Neural cell (in vitro differentiated cells): ENCODE measurements around the gene DNAH3. TPM values are rescaled to one million over a fixed set of nuclear protein-coding genes. Genes with fewer than 3 reads are reported as not detected.

Source experiments
- H2AFZ ChIP-seq: fragments of 200-600, 300-800 bp; sonication (generic), shearing (Covaris generic); 2 replicates; pipeline ENCODE4 v1.6.0; 2014; ENCODE audit warnings: low read depth, mild to moderate bottlenecking, antibody characterized with exemption, low read length, moderate library complexity
- H3F3A ChIP-seq: fragments of 200-600 bp; shearing (Covaris generic); 2 replicates; pipeline ENCODE4 v1.6.1; 2016; ENCODE audit warnings: mild to moderate bottlenecking, moderate library complexity, mixed read lengths, antibody characterized with exemption, low read length; ENCODE audit not compliant: insufficient read depth, poor library complexity, severe bottlenecking
- H3K27ac ChIP-seq: fragments of 200-600, 300-800 bp; sonication (generic), shearing (Covaris generic); 2 replicates; pipeline ENCODE4 v1.5.1; 2014; ENCODE audit warnings: mild to moderate bottlenecking, low read length, moderate library complexity
- H3K27me3 ChIP-seq: fragments of 300-800, 200-600 bp; sonication (generic), shearing (Covaris generic); 2 replicates; pipeline ENCODE4 v1.6.0; 2014; ENCODE audit warnings: mild to moderate bottlenecking, low read depth, low read length, moderate library complexity; ENCODE audit not compliant: insufficient read depth
- H3K36me3 ChIP-seq: fragments of 300-800, 200-600 bp; sonication (generic), shearing (Covaris generic); 2 replicates; pipeline ENCODE4 v1.5.1; 2014; ENCODE audit warnings: mild to moderate bottlenecking, antibody characterized with exemption, low read length, moderate library complexity; ENCODE audit not compliant: insufficient read depth
- H3K4me2 ChIP-seq: fragments of 300-800, 200-600 bp; sonication (generic), shearing (Covaris generic); 2 replicates; pipeline ENCODE4 v1.6.0; 2014; ENCODE audit warnings: mild to moderate bottlenecking, low read length
- H3K4me3 ChIP-seq: fragments of 300-800, 200-600 bp; sonication (generic), shearing (Covaris generic); 2 replicates; pipeline ENCODE4 v1.5.1; 2014; ENCODE audit warnings: mild to moderate bottlenecking, low read length, moderate library complexity
- H3K79me2 ChIP-seq: fragments of 200-600 bp; shearing (Covaris generic); replicated peaks from 2 replicates; pipeline ENCODE4 v1.6.0; 2014; ENCODE audit warnings: mild to moderate bottlenecking, low read length, moderate library complexity; ENCODE audit not compliant: insufficient read depth
- H3K9ac ChIP-seq: fragments of 300-800, 200-600 bp; sonication (generic), shearing (Covaris generic); 2 replicates; pipeline ENCODE4 v1.6.1; 2016; ENCODE audit warnings: mild to moderate bottlenecking, low read length, mixed read lengths
- H3K9me2 ChIP-seq: fragments of 200-600 bp; shearing (Covaris generic); 2 replicates; pipeline ENCODE4 v1.6.1; 2016; ENCODE audit warnings: mild to moderate bottlenecking, low read length, mixed read lengths; ENCODE audit not compliant: insufficient read depth
- H3K9me3 ChIP-seq: fragments of 200-600, 300-800 bp; sonication (generic), shearing (Covaris generic); 2 replicates; pipeline ENCODE4 v1.6.1; 2016; ENCODE audit warnings: mild to moderate bottlenecking, mixed run types, low read length, moderate library complexity, mixed read lengths
- H4K20me1 ChIP-seq: fragments of 200-600 bp; shearing (Covaris generic); 2 replicates; pipeline ENCODE4 v1.6.1; 2016; ENCODE audit warnings: mild to moderate bottlenecking, mixed run types; ENCODE audit not compliant: insufficient read depth
- CTCF ChIP-seq: fragments of 450-650 bp; IDR thresholded peaks from 2 replicates; pipeline ENCODE4 v1.5.1; 2014; ENCODE audit warnings: antibody characterized with exemption, mild to moderate bottlenecking, moderate library complexity; ENCODE audit not compliant: poor library complexity, severe bottlenecking
- EP300 ChIP-seq: fragments of 450-650 bp; conservative IDR thresholded peaks from 2 replicates; pipeline ENCODE4 v1.6.1; 2014; ENCODE audit warnings: antibody characterized with exemption, mild to moderate bottlenecking, moderate library complexity; ENCODE audit not compliant: poor library complexity, severe bottlenecking
- EZH2 ChIP-seq: fragments of 200-600, 300-800 bp; shearing (Covaris generic), sonication (generic); IDR thresholded peaks from 2 replicates; pipeline ENCODE4 v1.6.1; 2014; ENCODE audit warnings: antibody characterized with exemption, low read length, borderline replicate concordance, mild to moderate bottlenecking; ENCODE audit not compliant: insufficient read depth, poor library complexity, severe bottlenecking
- MXI1 ChIP-seq: fragments of 450-650 bp; conservative IDR thresholded peaks from 2 replicates; pipeline ENCODE4 v1.6.1; 2014; ENCODE audit warnings: antibody characterized with exemption, mild to moderate bottlenecking; ENCODE audit not compliant: poor library complexity, severe bottlenecking
- POLR2AphosphoS5 ChIP-seq: IDR thresholded peaks from 2 replicates; pipeline ENCODE4 v1.6.1; 2012
- RAD21 ChIP-seq: fragments of 450-650 bp; conservative IDR thresholded peaks from 2 replicates; pipeline ENCODE4 v1.6.1; 2014; ENCODE audit warnings: antibody characterized with exemption, mild to moderate bottlenecking, moderate library complexity
- SMC3 ChIP-seq: fragments of 450-650 bp; conservative IDR thresholded peaks from 2 replicates; pipeline ENCODE4 v1.6.1; 2014; ENCODE audit warnings: antibody characterized with exemption, mild to moderate bottlenecking, moderate library complexity; ENCODE audit not compliant: poor library complexity
- TAF1 ChIP-seq: IDR thresholded peaks from 2 replicates; pipeline ENCODE4 v1.6.1; 2012; ENCODE audit warnings: low read depth
- polyA plus RNA-seq: library from polyadenylated mRNA; depleted of rRNA; stranded (reverse); fragments of >200 nt; gene quantifications from 2 replicates; pipeline ENCODE4 v1.2.3, GENCODE V29; 2014
- TF ChIP-seq, protein P1 (sequence below): IDR thresholded peaks from 2 replicates; pipeline ENCODE4 v1.6.1; 2012; ENCODE audit warnings: borderline replicate concordance

The DNAH3 gene
- polyA plus RNA-seq, 1 donor from 2014 or later, result 0.06 TPM

GRCh38 chr16:20968765-20969164, 181.9 kb downstream of the DNAH3 start:
- H3K9me3 ChIP-seq, result no peaks in the 10 kb centered on the region
- H3K27ac ChIP-seq, result no peak overlapping the region
- no peaks in the 10 kb centered on the region for H3F3A ChIP-seq
- H3K27me3 ChIP-seq, result no peaks in the 10 kb centered on the region
- TF ChIP-seq CTCF, result no peak
- TF ChIP-seq RAD21, result no peak
- no peaks in the 10 kb centered on the region for H3K79me2 ChIP-seq
- no peak overlapping the region for H3K4me2 ChIP-seq
- H3K4me3 ChIP-seq, result no peak overlapping the region
- no peaks in the 10 kb centered on the region for H4K20me1 ChIP-seq
- no peaks in the 10 kb centered on the region for H3K9me2 ChIP-seq
- no peak overlapping the region for H3K9ac ChIP-seq
- H2AFZ ChIP-seq, result no peak overlapping the region
- H3K36me3 ChIP-seq, result no peaks in the 10 kb centered on the region

DNA sequence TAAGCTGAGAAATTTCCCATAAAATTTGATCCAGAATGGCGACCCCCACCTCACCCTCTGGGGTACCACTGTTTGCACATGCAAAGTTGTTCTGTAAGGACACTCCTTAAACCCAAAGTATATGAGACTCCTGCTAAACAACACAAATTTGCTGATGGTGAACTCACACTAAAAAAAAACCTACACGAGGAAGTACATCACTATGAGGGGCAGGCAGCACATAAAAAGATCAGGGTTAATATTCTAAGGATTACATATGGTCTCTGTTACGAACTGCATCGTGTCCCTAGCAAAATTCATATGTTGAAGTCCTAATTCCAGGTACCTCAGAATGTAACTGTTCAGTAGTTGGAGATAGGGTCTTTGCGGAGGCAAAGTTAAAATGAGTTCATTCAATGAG, 189.7 kb downstream of the DNAH3 start:
- no peak overlapping the region for H3K27ac ChIP-seq
- H3K9ac ChIP-seq, result no peak overlapping the region
- H3F3A ChIP-seq, result no peaks in the 10 kb centered on the region
- no peaks in the 10 kb centered on the region for H4K20me1 ChIP-seq
- H2AFZ ChIP-seq, result no peak overlapping the region
- no peaks in the 10 kb centered on the region for H3K27me3 ChIP-seq
- H3K4me3 ChIP-seq, result no peak overlapping the region
- H3K79me2 ChIP-seq, result no peaks in the 10 kb centered on the region
- H3K4me2 ChIP-seq, result no peak overlapping the region
- TF ChIP-seq EP300, result no peak
- TF ChIP-seq, protein P1, sequence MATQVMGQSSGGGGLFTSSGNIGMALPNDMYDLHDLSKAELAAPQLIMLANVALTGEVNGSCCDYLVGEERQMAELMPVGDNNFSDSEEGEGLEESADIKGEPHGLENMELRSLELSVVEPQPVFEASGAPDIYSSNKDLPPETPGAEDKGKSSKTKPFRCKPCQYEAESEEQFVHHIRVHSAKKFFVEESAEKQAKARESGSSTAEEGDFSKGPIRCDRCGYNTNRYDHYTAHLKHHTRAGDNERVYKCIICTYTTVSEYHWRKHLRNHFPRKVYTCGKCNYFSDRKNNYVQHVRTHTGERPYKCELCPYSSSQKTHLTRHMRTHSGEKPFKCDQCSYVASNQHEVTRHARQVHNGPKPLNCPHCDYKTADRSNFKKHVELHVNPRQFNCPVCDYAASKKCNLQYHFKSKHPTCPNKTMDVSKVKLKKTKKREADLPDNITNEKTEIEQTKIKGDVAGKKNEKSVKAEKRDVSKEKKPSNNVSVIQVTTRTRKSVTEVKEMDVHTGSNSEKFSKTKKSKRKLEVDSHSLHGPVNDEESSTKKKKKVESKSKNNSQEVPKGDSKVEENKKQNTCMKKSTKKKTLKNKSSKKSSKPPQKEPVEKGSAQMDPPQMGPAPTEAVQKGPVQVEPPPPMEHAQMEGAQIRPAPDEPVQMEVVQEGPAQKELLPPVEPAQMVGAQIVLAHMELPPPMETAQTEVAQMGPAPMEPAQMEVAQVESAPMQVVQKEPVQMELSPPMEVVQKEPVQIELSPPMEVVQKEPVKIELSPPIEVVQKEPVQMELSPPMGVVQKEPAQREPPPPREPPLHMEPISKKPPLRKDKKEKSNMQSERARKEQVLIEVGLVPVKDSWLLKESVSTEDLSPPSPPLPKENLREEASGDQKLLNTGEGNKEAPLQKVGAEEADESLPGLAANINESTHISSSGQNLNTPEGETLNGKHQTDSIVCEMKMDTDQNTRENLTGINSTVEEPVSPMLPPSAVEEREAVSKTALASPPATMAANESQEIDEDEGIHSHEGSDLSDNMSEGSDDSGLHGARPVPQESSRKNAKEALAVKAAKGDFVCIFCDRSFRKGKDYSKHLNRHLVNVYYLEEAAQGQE, result no peak
- no peak for TF ChIP-seq CTCF
- no peak for TF ChIP-seq POLR2AphosphoS5
- no peak for TF ChIP-seq TAF1
- TF ChIP-seq EZH2, result no peak
- TF ChIP-seq SMC3, result no peak
- no peak for TF ChIP-seq MXI1
- no peak for TF ChIP-seq RAD21
- no peaks in the 10 kb centered on the region for H3K9me2 ChIP-seq
- H3K9me3 ChIP-seq, result no peaks in the 10 kb centered on the region
- H3K36me3 ChIP-seq, result no peaks in the 10 kb centered on the region
